PC-3 (cell line): Measurements from ENCODE around the gene DDAH2. TPM values are rescaled to one million over a fixed set of nuclear protein-coding genes. Genes with fewer than 3 reads are reported as not detected.

ENCODE experiments used
- ATAC-seq: fragments of 200-7000 bp; cut with Tn5 transposase; 2 replicates; pipeline ENCODE4 v1.9.1; 2020; ENCODE audit warnings: mild to moderate bottlenecking, moderate library complexity
- BruUV-seq: library from RNA; stranded (reverse); fragments of 400-500 nt; replicated peaks from 2 replicates; lab custom pipeline; 2021; lab: Mats Ljungman, UMichigan
- CTCF ChIA-PET: fragments of 300-600 bp; sonication (Branson Sonifier 250); formaldehyde crosslinking; loops from one replicate; lab custom pipeline; 2022; ENCODE audit warnings: antibody characterized with exemption; lab: Charles Lee
- POLR2A ChIA-PET: fragments of 300-600 bp; sonication (Branson Sonifier 250); formaldehyde crosslinking; loops from one replicate; lab custom pipeline; 2022; ENCODE audit warnings: antibody characterized with exemption; ENCODE audit not compliant: unreplicated experiment; lab: Charles Lee
- DNase-seq: peaks from one replicate; pipeline ENCODE4 v3.0.0-alpha.2; 2015
- H2AFZ ChIP-seq: fragments of 300-600 bp; sonication (generic); 2 replicates; pipeline ENCODE4 v1.6.0; 2016; ENCODE audit warnings: antibody characterized with exemption, low read length
- H3F3A ChIP-seq: fragments of 300-600 bp; sonication (generic); one replicate; pipeline ENCODE4 v1.6.0; 2017; ENCODE audit warnings: antibody characterized with exemption, low read length, control low read depth, mild to moderate bottlenecking; ENCODE audit not compliant: unreplicated experiment
- H3K27ac ChIP-seq: fragments of 300-600 bp; sonication (generic); 2 replicates; pipeline ENCODE4 v1.5.1; 2016; ENCODE audit warnings: mild to moderate bottlenecking, low read length
- H3K27me3 ChIP-seq: fragments of 300-600 bp; sonication (generic); 2 replicates; pipeline ENCODE4 v1.6.1; 2016; ENCODE audit warnings: low read length, mixed read lengths
- H3K36me3 ChIP-seq: fragments of 300-600 bp; sonication (generic); 2 replicates; pipeline ENCODE4 v1.6.1; 2016; ENCODE audit warnings: low read depth, mixed run types, low read length, mixed read lengths
- H3K4me1 ChIP-seq: fragments of 300-600 bp; sonication (generic); 2 replicates; pipeline ENCODE4 v1.5.1; 2016; ENCODE audit warnings: low read length; ENCODE audit not compliant: insufficient read depth
- H3K4me2 ChIP-seq: fragments of 300-600 bp; sonication (generic); 2 replicates; pipeline ENCODE4 v1.6.0; 2016; ENCODE audit warnings: low read length
- H3K4me3 ChIP-seq: fragments of 300-600 bp; sonication (generic); 2 replicates; pipeline ENCODE4 v1.5.1; 2016; ENCODE audit warnings: mild to moderate bottlenecking, low read length, mixed read lengths
- H3K79me2 ChIP-seq: fragments of 300-600 bp; sonication (generic); 2 replicates; pipeline ENCODE4 v1.6.1; 2017; ENCODE audit warnings: low read length, mixed read lengths
- H3K9ac ChIP-seq: fragments of 300-600 bp; sonication (generic); 2 replicates; pipeline ENCODE4 v1.6.0; 2016; ENCODE audit warnings: mild to moderate bottlenecking, low read length
- H3K9me2 ChIP-seq: fragments of 300-600 bp; sonication (generic); replicated peaks from 2 replicates; pipeline ENCODE4 v1.6.1; 2016; ENCODE audit warnings: mixed run types, low read length, mixed read lengths
- H3K9me3 ChIP-seq: fragments of 300-600 bp; sonication (generic); 2 replicates; pipeline ENCODE4 v1.6.1; 2016; ENCODE audit warnings: low read length, mixed read lengths
- H4K20me1 ChIP-seq: fragments of 300-600 bp; sonication (generic); 2 replicates; pipeline ENCODE4 v1.6.1; 2016; ENCODE audit warnings: low read length, mixed read lengths
- CTCF ChIP-seq: fragments of 300-600 bp; sonication (generic); conservative IDR thresholded peaks from 2 replicates; pipeline ENCODE4 v1.5.1; 2017; ENCODE audit warnings: antibody characterized with exemption, low read depth, mild to moderate bottlenecking, low read length
- EZH2 ChIP-seq: fragments of 300-600 bp; sonication (generic); IDR thresholded peaks from one replicate; pipeline ENCODE4 v1.6.1; 2017; ENCODE audit warnings: antibody characterized with exemption, mild to moderate bottlenecking, low read length; ENCODE audit not compliant: unreplicated experiment
- EZH2phosphoT487 ChIP-seq: fragments of 300-600 bp; sonication (generic); IDR thresholded peaks from 2 replicates; pipeline ENCODE4 v1.6.1; 2018; ENCODE audit warnings: mild to moderate bottlenecking, antibody characterized with exemption, low read length, borderline replicate concordance
- intact Hi-C: fragments of 100-400 bp; cut with micrococcal nuclease; formaldehyde crosslinking; loops from 2 replicates; pipeline ENCODE4 v1.9.0; 2023
- total RNA-seq: library from RNA; depleted of rRNA; stranded (reverse); fragments of >200 nt; gene quantifications from 2 replicates; pipeline ENCODE4 v1.2.3, GENCODE V29; 2014

Gene DDAH2
- total RNA-seq, 1 experiment from 2014 or later = 65.5 TPM

- Histone ChIP-seq H3K9me3 (no peaks in the 10 kb centered on the region), H3K9me2 (no peaks in the 10 kb centered on the region), H4K20me1 (no peaks in the 10 kb centered on the region), H3K27ac (no peak overlapping the region), H2AFZ (no peak overlapping the region), H3F3A (no peaks in the 10 kb centered on the region), H3K79me2 (no peaks in the 10 kb centered on the region), H3K4me3 (no peak overlapping the region), H3K27me3 (no peaks in the 10 kb centered on the region), H3K9ac (no peak overlapping the region), H3K4me1 (peaks cover 12% of the 10 kb centered on the region), H3K36me3 (no peaks in the 10 kb centered on the region), H3K4me2 (no peak overlapping the region)
- ATAC-seq = no peak
- intact Hi-C loops = loop anchor here (10.0 kb wide), 1 partner anchor 51 kb away; the partner anchor contains the start of gene SAPCD1
- BruUV-seq = no TSS peak
- ChIA-PET CTCF (no interaction called here), POLR2A (interaction anchor here (1.1 kb wide), 1 partner anchor 113 kb away, joined by 3 read pairs; no protein-coding TSS in a partner anchor)
- TF ChIP-seq EZH2 = no peak
- no peak for TF ChIP-seq EZH2phosphoT487
- no peak for TF ChIP-seq CTCF
- DNase-seq = no peak
Observed at GRCh38 chr6:31713465-31713864, 15.6 kb downstream of the DDAH2 start.

DNA sequence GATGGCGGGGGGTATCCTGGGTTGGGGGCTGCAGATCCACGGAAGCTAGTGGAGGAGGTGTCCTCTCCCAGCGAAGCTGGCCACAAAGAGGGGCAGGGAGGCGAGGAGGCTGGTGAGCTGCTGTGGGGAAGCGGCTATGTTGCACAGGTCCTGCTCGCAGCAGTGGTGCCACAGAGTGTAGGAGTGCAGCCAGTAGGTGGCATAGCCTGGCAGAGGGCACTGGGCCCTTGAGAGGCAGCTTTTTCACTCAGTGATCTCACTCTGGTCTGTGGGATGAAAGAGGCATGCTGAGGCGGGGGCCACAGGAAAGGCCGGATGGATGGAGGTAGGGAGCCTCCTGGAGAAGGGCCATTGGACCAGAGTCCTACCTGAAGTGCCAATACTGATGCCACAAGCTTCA, 16.8 kb downstream of the DDAH2 start:
- Histone ChIP-seq H3K27ac (no peak overlapping the region), H3K9ac (no peak overlapping the region), H4K20me1 (no peaks in the 10 kb centered on the region), H3K79me2 (no peaks in the 10 kb centered on the region), H3K4me3 (no peak overlapping the region), H3F3A (no peaks in the 10 kb centered on the region), H2AFZ (no peak overlapping the region), H3K9me3 (no peaks in the 10 kb centered on the region), H3K27me3 (no peaks in the 10 kb centered on the region), H3K36me3 (no peaks in the 10 kb centered on the region), H3K9me2 (no peaks in the 10 kb centered on the region), H3K4me1 (peaks cover 2% of the 10 kb centered on the region), H3K4me2 (no peak overlapping the region)
- intact Hi-C loops = loop anchor here (1.0 to 10.0 kb wide), 2 partner anchors 53 to 118 kb away; partner anchors contain the start of gene SAPCD1
- ChIA-PET POLR2A (interaction anchor here (1.1 kb wide), 1 partner anchor 114 kb away, joined by 3 read pairs; no protein-coding TSS in a partner anchor), CTCF (no interaction called here)
- ATAC-seq (peak; percentile 97), DNase-seq (peak; percentile 61)
- TF ChIP-seq CTCF (peak; percentile 66), EZH2phosphoT487 (no peak)
- no TSS peak for BruUV-seq

DNA sequence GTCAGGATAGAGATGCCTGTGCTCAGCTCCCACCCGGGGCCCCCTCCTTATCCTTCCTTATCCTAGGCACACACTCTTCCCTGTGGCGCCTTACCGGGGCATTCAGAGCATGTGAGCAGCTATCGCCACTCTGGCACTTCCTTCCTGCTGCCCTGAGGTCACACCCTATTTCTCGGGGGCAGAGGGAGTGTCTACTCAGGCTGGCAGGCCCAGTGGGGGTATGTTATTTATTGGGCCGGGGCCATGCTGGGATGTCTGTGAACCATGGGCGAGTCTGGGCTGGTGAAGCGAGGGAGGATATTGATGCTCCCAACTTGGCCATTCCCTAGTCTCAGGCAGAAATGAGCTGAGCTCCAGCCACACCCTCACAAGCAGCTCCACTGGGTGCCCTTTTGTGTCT, 17.9 kb downstream of the DDAH2 start:
- intact Hi-C loops = loop anchor here (10.0 kb wide), 1 partner anchor 54 kb away; the partner anchor contains the start of gene SAPCD1
- Histone ChIP-seq H3F3A (no peaks in the 10 kb centered on the region), H3K4me2 (no peak overlapping the region), H3K9ac (no peak overlapping the region), H3K36me3 (no peaks in the 10 kb centered on the region), H2AFZ (no peak overlapping the region), H4K20me1 (no peaks in the 10 kb centered on the region), H3K9me3 (no peaks in the 10 kb centered on the region), H3K79me2 (no peaks in the 10 kb centered on the region), H3K4me3 (no peak overlapping the region), H3K4me1 (no peaks in the 10 kb centered on the region), H3K27me3 (no peaks in the 10 kb centered on the region), H3K27ac (no peak overlapping the region), H3K9me2 (no peaks in the 10 kb centered on the region)
- ChIA-PET POLR2A (no interaction called here), CTCF (no interaction called here)
- ATAC-seq = no peak
- TF ChIP-seq EZH2phosphoT487 (no peak), EZH2 (no peak), CTCF (no peak)
- BruUV-seq = no TSS peak
- no peak for DNase-seq
